ENCODE measurements around the gene ERBB4. TPM values are rescaled to one million over a fixed set of nuclear protein-coding genes. Genes with fewer than 3 reads are reported as not detected.
"Not testable (repeated sequence)": the region's sequence is repeated elsewhere in the genome, so short reads cannot be mapped to it uniquely, and the experiment has no call there.

ERBB4 gene
- polyA plus RNA-seq, 2 of the 4 experiments (the other 2 are of a cell fraction): not detected

GRCh38 chr2:212477571-212477970 lies 61.0 kb downstream of the ERBB4 start:
- H3K9me3 ChIP-seq: no peaks in the 10 kb centered on the region
- ATAC-seq (no peak), FAIRE-seq (no peak), DNase-seq (ENCODE audit: low read depth in 1 of 2, low spot score in 1 of 2) (no peak)
- TF ChIP-seq JUNB (IDR thresholded peaks at IDR 0.05): no peak
- no peak for TF ChIP-seq RARB (CRISPR knock-in tag; IDR thresholded peaks at IDR 0.05)
- no peak for TF ChIP-seq JUN (IDR thresholded peaks at IDR 0.05)
- TF ChIP-seq RAD21 (conservative IDR thresholded peaks at IDR 0.05 in 1 of 2, IDR thresholded peaks at IDR 0.05 in 1 of 2): no peak
- TF ChIP-seq POLR2AphosphoS2 (conservative IDR thresholded peaks at IDR 0.05; ENCODE audit: low read length): no peak
- TF ChIP-seq CBX2 (IDR thresholded peaks at IDR 0.05; ENCODE audit: borderline replicate concordance, low read depth): no peak
- TF ChIP-seq FOXS1 (CRISPR knock-in tag; IDR thresholded peaks at IDR 0.05): no peak
- TF ChIP-seq CEBPB (IDR thresholded peaks at IDR 0.05): no peak
- TF ChIP-seq NFE2L2 (conservative IDR thresholded peaks at IDR 0.05; ENCODE audit: low read length): no peak
- no peak for TF ChIP-seq PHF8 (IDR thresholded peaks at IDR 0.05; ENCODE audit: borderline replicate concordance, low read depth)
- no peak for TF ChIP-seq ZSCAN20 (CRISPR knock-in tag; IDR thresholded peaks at IDR 0.05)
- TF ChIP-seq NR3C1 (IDR thresholded peaks at IDR 0.05): no peak
- no peak for TF ChIP-seq CHD4 (IDR thresholded peaks at IDR 0.05; ENCODE audit: borderline replicate concordance)
- no peak for TF ChIP-seq BHLHE40 (IDR thresholded peaks at IDR 0.05; ENCODE audit: low read depth, low read length)
- TF ChIP-seq ZFP36 (IDR thresholded peaks at IDR 0.05; ENCODE audit: borderline replicate concordance, partially characterized antibody): no peak
- no peak for TF ChIP-seq ELK1 (IDR thresholded peaks at IDR 0.05; ENCODE audit: low read depth, low read length)
- no peak for TF ChIP-seq HOXB5 (CRISPR knock-in tag; IDR thresholded peaks at IDR 0.05)
- H3K4me3 ChIP-seq: no peak overlapping the region
- 26% methylated on average over 2 of the region's 2 CpGs for WGBS (ENCODE audit: missing lambda C conversion rate)
- H3K27ac ChIP-seq: no peak overlapping the region
- H3K4me2 ChIP-seq: no peak overlapping the region
- no peaks in the 10 kb centered on the region for H3K4me1 ChIP-seq
- CTCF ChIA-PET: no interaction called here
- POLR2A ChIA-PET: no interaction called here

- ATAC-seq: no peak
- FAIRE-seq: no peak
- no peak overlapping the region for H3K27ac ChIP-seq
- TF ChIP-seq FOSL2 (IDR thresholded peaks at IDR 0.05): no peak
- TF ChIP-seq FOSL2 (CRISPR knock-in tag; IDR thresholded peaks at IDR 0.05): no peak
- TF ChIP-seq CHD2 (IDR thresholded peaks at IDR 0.05; ENCODE audit: low read length, partially characterized antibody): no peak
- TF ChIP-seq HDAC2 (IDR thresholded peaks at IDR 0.05): no peak
- no peak for TF ChIP-seq RCOR1 (IDR thresholded peaks at IDR 0.05; ENCODE audit: low read depth, low read length)
- no peak for TF ChIP-seq CBX2 (IDR thresholded peaks at IDR 0.05; ENCODE audit: borderline replicate concordance, low read depth)
- no peak for TF ChIP-seq HOXA7 (CRISPR knock-in tag; IDR thresholded peaks at IDR 0.05)
- TF ChIP-seq ZNF302 (CRISPR knock-in tag; IDR thresholded peaks at IDR 0.05): no peak
- no peak for TF ChIP-seq SMC3 (IDR thresholded peaks at IDR 0.05)
- TF ChIP-seq RFX5 (IDR thresholded peaks at IDR 0.05): no peak
- no peak for TF ChIP-seq ELK1 (IDR thresholded peaks at IDR 0.05; ENCODE audit: low read depth, low read length)
- TF ChIP-seq JUNB (IDR thresholded peaks at IDR 0.05): no peak
- TF ChIP-seq CBX8 (IDR thresholded peaks at IDR 0.05): no peak
- no peak for TF ChIP-seq SREBF2 (IDR thresholded peaks at IDR 0.05)
- TF ChIP-seq MYC (IDR thresholded peaks at IDR 0.05; ENCODE audit: borderline replicate concordance, low read length): no peak
- no peak for TF ChIP-seq JUN (IDR thresholded peaks at IDR 0.05)
- no peak for TF ChIP-seq NPAS2 (CRISPR knock-in tag; IDR thresholded peaks at IDR 0.05; ENCODE audit: borderline replicate concordance)
- CTCF ChIA-PET: no interaction called here
- no peaks in the 10 kb centered on the region for H3K9me3 ChIP-seq
- no peak overlapping the region for H3K4me2 ChIP-seq
- WGBS (ENCODE audit: missing lambda C conversion rate): 7% methylated on average over 1 of the region's 1 CpG
- H3K4me3 ChIP-seq: no peak overlapping the region
- DNase-seq (ENCODE audit: low read depth in 1 of 2, low spot score in 1 of 2): no peak
- H3K4me1 ChIP-seq: no peaks in the 10 kb centered on the region
- POLR2A ChIA-PET: no interaction called here
Measured at GRCh38 chr2:212473211-212473610, 65.4 kb downstream of the ERBB4 start.

- H3K4me1 ChIP-seq; FAIRE-seq; DNase-seq (ENCODE audit: low read depth in 1 of 2, low spot score in 1 of 2); H3K4me2 ChIP-seq; POLR2A ChIA-PET; CTCF ChIA-PET; H3K27ac ChIP-seq; H3K9me3 ChIP-seq; ATAC-seq; H3K4me3 ChIP-seq: not testable (repeated sequence)
- WGBS (ENCODE audit: missing lambda C conversion rate): 36% methylated on average over 2 of the region's 2 CpGs
Measured at GRCh38 chr2:212467551-212467950, 71.1 kb downstream of the ERBB4 start.
